Ectodermal cell (in vitro differentiated cells): ENCODE data around the gene PLBD1.

Experiments
- H3K27ac ChIP-seq: 2 replicates; pipeline ENCODE4 v1.7.0; 2013; ENCODE audit warnings: mild to moderate bottlenecking, low read depth, low read length; ENCODE audit not compliant: insufficient read depth, poor library complexity, severe bottlenecking
- H3K27me3 ChIP-seq: 2 replicates; pipeline ENCODE4 v1.7.0; 2013; ENCODE audit warnings: mild to moderate bottlenecking, low read length; ENCODE audit not compliant: insufficient read depth, control insufficient read depth, poor library complexity, severe bottlenecking
- H3K36me3 ChIP-seq: one replicate; pipeline ENCODE4 v1.7.0; 2013; ENCODE audit warnings: low read length; ENCODE audit not compliant: control insufficient read depth, insufficient read depth
- H3K4me1 ChIP-seq: one replicate; pipeline ENCODE4 v1.7.0; 2013; ENCODE audit warnings: low read length; ENCODE audit not compliant: control insufficient read depth, insufficient read depth
- H3K4me3 ChIP-seq: 2 replicates; pipeline ENCODE4 v1.7.0; 2013; ENCODE audit warnings: low read depth, low read length, control low read depth; ENCODE audit not compliant: insufficient read depth
- H3K9me3 ChIP-seq: 2 replicates; pipeline ENCODE4 v1.7.0; 2013; ENCODE audit warnings: mild to moderate bottlenecking, low read length, moderate library complexity; ENCODE audit not compliant: control insufficient read depth
- WGBS, 2 experiments: methylation state at CpG; one replicate each; pipeline ENCODE4 v1.1.7; 2013; ENCODE audit warnings: missing lambda C conversion rate in 2 of 2; 5-methylcytosine and 5-hydroxymethylcytosine counted together

The PLBD1 gene

DNA sequence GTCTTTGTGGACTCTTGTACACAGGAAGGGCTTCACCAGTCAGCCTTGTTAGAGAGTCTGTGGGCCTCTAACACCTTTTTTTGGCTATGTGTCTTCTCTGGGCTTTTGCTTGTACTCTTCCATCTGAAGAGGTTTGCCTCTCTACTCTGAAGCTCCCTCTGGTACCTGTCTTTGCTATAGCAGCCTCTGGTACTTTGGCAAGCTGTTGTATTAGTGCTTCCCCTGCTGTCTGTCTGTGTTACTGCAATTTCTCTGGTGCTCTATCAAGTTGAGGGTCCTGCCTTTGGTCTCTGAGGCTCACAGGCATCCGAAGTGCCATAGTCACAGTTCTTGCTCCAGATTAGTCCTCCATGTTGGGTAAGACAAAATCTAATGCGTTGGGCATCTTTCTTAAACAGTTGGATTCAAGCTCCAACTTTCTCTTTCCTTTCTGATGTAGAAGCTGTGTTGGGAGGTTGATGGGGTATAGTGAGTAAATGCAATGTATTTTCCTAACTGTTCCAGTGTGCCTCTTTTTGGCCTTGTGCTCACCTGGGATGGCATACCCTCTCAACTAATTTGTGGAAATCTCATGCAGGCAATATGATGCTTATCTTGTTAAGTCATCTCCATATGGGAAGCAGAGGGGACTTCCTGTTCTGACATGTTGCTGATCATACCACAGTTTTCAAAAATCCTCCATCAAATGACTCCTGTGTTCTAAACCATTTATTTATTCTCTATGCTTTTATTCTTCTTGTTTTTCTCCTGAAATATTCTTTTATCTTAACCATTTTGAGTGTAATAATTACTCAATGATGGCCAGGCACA is 113.4 kb downstream of the PLBD1 start:
- Histone ChIP-seq H3K36me3 (peaks cover 4% of the 10 kb centered on the region), H3K27ac (no peak overlapping the region), H3K9me3 (no peaks in the 10 kb centered on the region), H3K4me3 (no peak overlapping the region), H3K4me1 (no peaks in the 10 kb centered on the region), H3K27me3 (no peaks in the 10 kb centered on the region)
- WGBS, 2 experiments, result 83% methylated on average over 2 of the region's 2 CpGs
